Prostate gland (tissue), 2 donors: ENCODE data around the gene AKAP8L. TPM values are rescaled to one million over a fixed set of nuclear protein-coding genes. Genes with fewer than 3 reads are reported as not detected.

Experiments used
- DNase-seq: peaks from one replicate; pipeline ENCODE4 v3.0.0-alpha.2; 2019; ENCODE audit warnings: low spot score
- H3K27ac ChIP-seq, 2 donors: fragments of 200-600 bp; sonication (generic); 2 replicates each; pipeline ENCODE4 v1.5.1; 2017 to 2019
- H3K27me3 ChIP-seq: fragments of 200-600 bp; sonication (generic); replicated peaks from 2 replicates; pipeline ENCODE4 v1.5.1; 2019; ENCODE audit not compliant: insufficient read depth
- H3K36me3 ChIP-seq, 2 donors: fragments of 200-600 bp; sonication (generic); 1 replicate in 1 of 2; 2 replicates in 1 of 2; pipeline versions ENCODE4 v1.5.1 to v1.8.1; 2017 to 2019
- H3K4me1 ChIP-seq: fragments of 200-600 bp; sonication (generic); replicated peaks from 2 replicates; pipeline ENCODE4 v1.5.1; 2019
- H3K4me3 ChIP-seq, 2 donors: fragments of 200-600 bp; sonication (generic); 2 replicates each; pipeline ENCODE4 v1.5.1; 2017 to 2019
- H3K9me3 ChIP-seq: fragments of 200-600 bp; sonication (generic); 2 replicates; pipeline ENCODE4 v1.5.1; 2017
- CTCF ChIP-seq, 4 experiments: fragments of 200-600 bp in 2 of 4; fragments of 450-650 bp in 2 of 4; sonication (generic) in 2 of 4; IDR thresholded peaks; 1 replicate in 3 of 4; 2 replicates in 1 of 4; pipeline ENCODE4 v1.5.1; 2016 to 2019; ENCODE audit warnings: antibody characterized with exemption in 4 of 4, mild to moderate bottlenecking in 2 of 4, moderate library complexity in 2 of 4
- POLR2A ChIP-seq: fragments of 450-650 bp; IDR thresholded peaks from one replicate; pipeline ENCODE4 v1.6.1; 2016; ENCODE audit warnings: antibody characterized with exemption, mild to moderate bottlenecking
- POLR2AphosphoS5 ChIP-seq: sonication (generic); formaldehyde crosslinking; IDR thresholded peaks from one replicate; pipeline ENCODE4 v1.6.1; 2017; ENCODE audit warnings: antibody characterized with exemption
- WGBS: methylation state at CpG from one replicate; pipeline ENCODE4 v1.1.5; 2018; 5-methylcytosine and 5-hydroxymethylcytosine counted together
- intact Hi-C: fragments of 100-400 bp; cut with DNase I; formaldehyde crosslinking; loops from one replicate; pipeline ENCODE4 v1.14.2; 2022
- total RNA-seq, 2 donors: library from RNA; depleted of rRNA; stranded (reverse); fragments of >200 nt; gene quantifications; one replicate each; pipeline ENCODE4 v1.1.0, GENCODE V29; 2016

Gene AKAP8L
- total RNA-seq, 2 donors from 2014 or later, result 107 to 269 TPM

DNA sequence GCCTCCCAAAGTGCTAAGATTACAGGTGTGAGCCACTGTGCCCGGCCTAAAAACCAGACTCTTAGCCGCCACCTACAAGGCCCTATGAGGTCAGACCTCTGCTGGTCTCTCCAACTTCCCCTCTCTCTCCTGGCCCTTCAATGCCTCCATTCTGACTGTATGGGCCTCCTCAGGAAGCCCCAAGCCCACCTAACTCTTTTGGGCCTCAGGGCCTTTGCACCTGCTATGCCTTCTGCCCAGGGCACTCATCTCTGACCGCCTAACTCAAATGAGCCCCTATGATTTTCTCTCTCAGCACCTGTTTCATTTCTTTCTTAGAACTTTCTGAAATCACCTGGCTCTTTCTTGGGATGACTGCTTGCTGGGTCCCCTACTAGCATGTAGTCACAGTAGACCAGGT lies 24.5 kb upstream of the AKAP8L start:
- no peak for DNase-seq
- Histone ChIP-seq H3K4me1 (no peaks in the 10 kb centered on the region), H3K27me3 (no peaks in the 10 kb centered on the region), H3K9me3 (no peaks in the 10 kb centered on the region), H3K36me3 (no peaks in the 10 kb centered on the region), H3K4me3 (no peak overlapping the region), H3K27ac (no peak overlapping the region)
- TF ChIP-seq CTCF (IDR thresholded peaks at IDR 0.05) (no peak), POLR2A (no peak), POLR2AphosphoS5 (no peak)
- 87% methylated on average over 3 of the region's 3 CpGs for WGBS
- intact Hi-C loops, result no loop called here

- Histone ChIP-seq H3K9me3 (no peaks in the 10 kb centered on the region), H3K4me1 (no peaks in the 10 kb centered on the region), H3K27me3 (no peaks in the 10 kb centered on the region), H3K36me3 (no peaks in the 10 kb centered on the region), H3K4me3 (no peak overlapping the region), H3K27ac (no peak overlapping the region)
- WGBS, result 87% methylated on average over 8 of the region's 13 CpGs
- DNase-seq, result no peak
- intact Hi-C loops, result no loop called here
- TF ChIP-seq CTCF (IDR thresholded peaks at IDR 0.05), result no peak
- TF ChIP-seq POLR2AphosphoS5, result no peak
- TF ChIP-seq POLR2A, result no peak
These were observed 23.5 kb upstream of the AKAP8L start for GRCh38 chr19:15442142-15442920.

- WGBS, result 87% methylated on average over 3 of the region's 3 CpGs
- H3K36me3 ChIP-seq, result no peaks in the 10 kb centered on the region
- H3K4me3 ChIP-seq, result no peak overlapping the region
- H3K4me1 ChIP-seq, result no peaks in the 10 kb centered on the region
- intact Hi-C loops, result no loop called here
- DNase-seq, result no peak
- H3K27ac ChIP-seq, result no peak overlapping the region
- no peaks in the 10 kb centered on the region for H3K27me3 ChIP-seq
- TF ChIP-seq POLR2A (no peak), CTCF (IDR thresholded peaks at IDR 0.05) (no peak), POLR2AphosphoS5 (no peak)
- no peaks in the 10 kb centered on the region for H3K9me3 ChIP-seq
These were observed 22.5 kb upstream of the AKAP8L start for GRCh38 chr19:15441317-15441716.

GRCh38 chr19:15439821-15440641 lies 21.2 kb upstream of the AKAP8L start:
- WGBS, result 95% methylated on average over 38 of the region's 38 CpGs
- DNase-seq, result no peak
- H3K4me1 ChIP-seq, result no peaks in the 10 kb centered on the region
- no peaks in the 10 kb centered on the region for H3K27me3 ChIP-seq
- no peak overlapping the region for H3K27ac ChIP-seq
- no peak overlapping the region for H3K4me3 ChIP-seq
- intact Hi-C loops, result loop anchor here (5.0 kb wide), 1 partner anchor 178 kb away; no protein-coding TSS in a partner anchor
- TF ChIP-seq POLR2AphosphoS5, result no peak
- no peak for TF ChIP-seq CTCF (IDR thresholded peaks at IDR 0.05)
- H3K36me3 ChIP-seq, result no peaks in the 10 kb centered on the region
- H3K9me3 ChIP-seq, result no peaks in the 10 kb centered on the region
